ENCODE measurements around the gene FBXL3. TPM values are rescaled to one million over a fixed set of nuclear protein-coding genes. Genes with fewer than 3 reads are reported as not detected.

The FBXL3 gene
- total RNA-seq, 1 donor from 2014 or later: 25.5 TPM

- peaks cover 6% of the 10 kb centered on the region for H3K27me3 Mint-ChIP-seq (ENCODE audit: insufficient read depth, low read depth)
- no peaks in the 10 kb centered on the region for H3K36me3 ChIP-seq
- no peaks in the 10 kb centered on the region for H3K4me1 Mint-ChIP-seq
- no peak overlapping the region for H3K4me3 Mint-ChIP-seq
- no peaks in the 10 kb centered on the region for H3K36me3 Mint-ChIP-seq
- no peak overlapping the region for H3K27ac Mint-ChIP-seq
- H3K79me2 ChIP-seq (ENCODE audit: low read depth): no peaks in the 10 kb centered on the region
- H3K9me3 Mint-ChIP-seq: no peaks in the 10 kb centered on the region
- DNase-seq (ENCODE audit: low spot score): no peak
- H3K4me3 ChIP-seq: no peak overlapping the region
- no peak for TF ChIP-seq CTCF (IDR thresholded peaks at IDR 0.05)
- TF ChIP-seq EZH2phosphoT487 (IDR thresholded peaks at IDR 0.05): no peak
- TF ChIP-seq EZH2 (IDR thresholded peaks at IDR 0.05): no peak
- no peaks in the 10 kb centered on the region for H3K27me3 ChIP-seq
- no peaks in the 10 kb centered on the region for H3F3A ChIP-seq (ENCODE audit: low read depth)
- H2AFZ ChIP-seq (replicated peaks): no peak overlapping the region
- no peaks in the 10 kb centered on the region for H3K9me3 ChIP-seq (ENCODE audit: low read depth)
- no peaks in the 10 kb centered on the region for H3K4me1 ChIP-seq
- no peak overlapping the region for H3K4me2 ChIP-seq
- no peak overlapping the region for H3K27ac ChIP-seq
- H4K20me1 ChIP-seq (ENCODE audit: low read depth): no peaks in the 10 kb centered on the region
- H3K9ac ChIP-seq: no peak overlapping the region
Measured at GRCh38 chr13:76971851-76972829, 54.8 kb downstream of the FBXL3 start.

GRCh38 chr13:76971215-76971614 is 55.7 kb downstream of the FBXL3 start:
- H3K27ac ChIP-seq: no peak overlapping the region
- H3K4me3 Mint-ChIP-seq: no peak overlapping the region
- no peak for TF ChIP-seq CTCF (IDR thresholded peaks at IDR 0.05)
- TF ChIP-seq EZH2phosphoT487 (IDR thresholded peaks at IDR 0.05): no peak
- TF ChIP-seq EZH2 (IDR thresholded peaks at IDR 0.05): no peak
- no peak overlapping the region for H3K27ac Mint-ChIP-seq
- no peaks in the 10 kb centered on the region for H3K9me3 ChIP-seq (ENCODE audit: low read depth)
- no peak overlapping the region for H3K9ac ChIP-seq
- no peaks in the 10 kb centered on the region for H3K9me3 Mint-ChIP-seq
- H2AFZ ChIP-seq (replicated peaks): no peak overlapping the region
- H3K4me1 Mint-ChIP-seq: no peaks in the 10 kb centered on the region
- DNase-seq (ENCODE audit: low spot score): no peak
- H3K4me1 ChIP-seq: no peaks in the 10 kb centered on the region
- no peaks in the 10 kb centered on the region for H3F3A ChIP-seq (ENCODE audit: low read depth)
- no peak overlapping the region for H3K4me2 ChIP-seq
- H3K36me3 ChIP-seq: no peaks in the 10 kb centered on the region
- H3K36me3 Mint-ChIP-seq: no peaks in the 10 kb centered on the region
- no peaks in the 10 kb centered on the region for H3K79me2 ChIP-seq (ENCODE audit: low read depth)
- peaks cover 6% of the 10 kb centered on the region for H3K27me3 Mint-ChIP-seq (ENCODE audit: insufficient read depth, low read depth)
- H4K20me1 ChIP-seq (ENCODE audit: low read depth): no peaks in the 10 kb centered on the region
- H3K27me3 ChIP-seq: no peaks in the 10 kb centered on the region
- no peak overlapping the region for H3K4me3 ChIP-seq

- no peaks in the 10 kb centered on the region for H3K4me1 Mint-ChIP-seq
- H3K4me3 ChIP-seq: no peak overlapping the region
- no peak overlapping the region for H3K27ac Mint-ChIP-seq
- H3K9me3 Mint-ChIP-seq: no peaks in the 10 kb centered on the region
- no peak for TF ChIP-seq EZH2 (IDR thresholded peaks at IDR 0.05)
- TF ChIP-seq CTCF (IDR thresholded peaks at IDR 0.05): no peak
- no peak for TF ChIP-seq EZH2phosphoT487 (IDR thresholded peaks at IDR 0.05)
- no peaks in the 10 kb centered on the region for H3K36me3 ChIP-seq
- H3K4me3 Mint-ChIP-seq: no peak overlapping the region
- H3K9me3 ChIP-seq (ENCODE audit: low read depth): no peaks in the 10 kb centered on the region
- no peaks in the 10 kb centered on the region for H3K36me3 Mint-ChIP-seq
- H4K20me1 ChIP-seq (ENCODE audit: low read depth): no peaks in the 10 kb centered on the region
- no peaks in the 10 kb centered on the region for H3K4me1 ChIP-seq
- no peaks in the 10 kb centered on the region for H3K27me3 ChIP-seq
- peak; percentile 12 for DNase-seq (ENCODE audit: low spot score)
- no peak overlapping the region for H3K9ac ChIP-seq
- H3K79me2 ChIP-seq (ENCODE audit: low read depth): no peaks in the 10 kb centered on the region
- no peaks in the 10 kb centered on the region for H3F3A ChIP-seq (ENCODE audit: low read depth)
- H3K27ac ChIP-seq: no peak overlapping the region
- H3K4me2 ChIP-seq: no peak overlapping the region
- H3K27me3 Mint-ChIP-seq (ENCODE audit: insufficient read depth, low read depth): peaks cover 6% of the 10 kb centered on the region
- no peak overlapping the region for H2AFZ ChIP-seq (replicated peaks)
Measured at GRCh38 chr13:76969488-76970365, 57.2 kb downstream of the FBXL3 start.

All from neural progenitor cell (in vitro differentiated cells).